Mesendoderm (in vitro differentiated cells): ENCODE data around the gene PI4K2B.

ENCODE experiments used
- DNase-seq: peaks from one replicate; pipeline ENCODE4 v3.0.0; 2013
- H2AK5ac ChIP-seq: 2 replicates; pipeline ENCODE4 v1.6.1; 2013; ENCODE audit warnings: low read length, inconsistent platforms
- H2BK120ac ChIP-seq: 2 replicates; pipeline ENCODE4 v1.6.1; 2013; ENCODE audit warnings: low read depth, mild to moderate bottlenecking, low read length, moderate library complexity, mixed read lengths
- H2BK15ac ChIP-seq: replicated peaks from 2 replicates; pipeline ENCODE4 v1.6.1; 2013; ENCODE audit warnings: low read depth, mild to moderate bottlenecking, moderate library complexity
- H2BK5ac ChIP-seq: 2 replicates; pipeline ENCODE4 v1.6.1; 2013; ENCODE audit warnings: low read length, inconsistent platforms
- H3K18ac ChIP-seq: 2 replicates; pipeline ENCODE4 v1.6.1; 2013; ENCODE audit warnings: mild to moderate bottlenecking, low read length, mixed read lengths
- H3K23ac ChIP-seq: one replicate; pipeline ENCODE4 v1.6.1; 2013; ENCODE audit warnings: low read length
- H3K27ac ChIP-seq: 2 replicates; pipeline ENCODE4 v1.5.1; 2013; ENCODE audit warnings: low read depth, mild to moderate bottlenecking, inconsistent platforms, low read length, moderate library complexity
- H3K27me3 ChIP-seq: 2 replicates; pipeline ENCODE4 v1.6.1; 2013; ENCODE audit warnings: low read length, control low read depth, mild to moderate bottlenecking, inconsistent platforms; ENCODE audit not compliant: insufficient read depth, poor library complexity
- H3K36me3 ChIP-seq: 2 replicates; pipeline ENCODE4 v1.6.1; 2013; ENCODE audit warnings: low read length, inconsistent platforms; ENCODE audit not compliant: control insufficient read depth, insufficient read depth
- H3K4ac ChIP-seq: one replicate; pipeline ENCODE4 v1.6.1; 2013; ENCODE audit warnings: low read depth, mild to moderate bottlenecking, low read length, moderate library complexity
- H3K4me1 ChIP-seq: 2 replicates; pipeline ENCODE4 v1.6.1; 2013; ENCODE audit warnings: low read depth, low read length, inconsistent platforms; ENCODE audit not compliant: control insufficient read depth
- H3K4me2 ChIP-seq: 2 replicates; pipeline ENCODE4 v1.6.1; 2013; ENCODE audit warnings: low read length
- H3K4me3 ChIP-seq: 2 replicates; pipeline ENCODE4 v1.5.1; 2013; ENCODE audit warnings: mild to moderate bottlenecking, low read length
- H3K56ac ChIP-seq: one replicate; pipeline ENCODE4 v1.6.1; 2013; ENCODE audit warnings: low read length
- H3K79me1 ChIP-seq: 2 replicates; pipeline ENCODE4 v1.6.1; 2013; ENCODE audit warnings: low read length, inconsistent platforms
- H3K79me2 ChIP-seq: 2 replicates; pipeline ENCODE4 v1.6.1; 2013; ENCODE audit warnings: mild to moderate bottlenecking, low read length; ENCODE audit not compliant: control insufficient read depth, insufficient read depth
- H3K9ac ChIP-seq: 2 replicates; pipeline ENCODE4 v1.6.1; 2013; ENCODE audit warnings: low read length, inconsistent platforms
- H4K5ac ChIP-seq: one replicate; pipeline ENCODE4 v1.6.1; 2013; ENCODE audit warnings: low read length
- H4K8ac ChIP-seq: one replicate; pipeline ENCODE4 v1.6.1; 2013; ENCODE audit warnings: low read depth, mild to moderate bottlenecking, control low read depth, low read length, moderate library complexity
- WGBS: extraction: QIAGEN DNeasy Blood & Tissue Kit; methylation state at CpG from one replicate; pipeline ENCODE4 v1.1.7; 2013; ENCODE audit warnings: low lambda C conversion rate, missing lambda C conversion rate; ENCODE audit not compliant: insufficient coverage; ENCODE audit errors: extremely low coverage; 5-methylcytosine and 5-hydroxymethylcytosine counted together

PI4K2B gene

DNA sequence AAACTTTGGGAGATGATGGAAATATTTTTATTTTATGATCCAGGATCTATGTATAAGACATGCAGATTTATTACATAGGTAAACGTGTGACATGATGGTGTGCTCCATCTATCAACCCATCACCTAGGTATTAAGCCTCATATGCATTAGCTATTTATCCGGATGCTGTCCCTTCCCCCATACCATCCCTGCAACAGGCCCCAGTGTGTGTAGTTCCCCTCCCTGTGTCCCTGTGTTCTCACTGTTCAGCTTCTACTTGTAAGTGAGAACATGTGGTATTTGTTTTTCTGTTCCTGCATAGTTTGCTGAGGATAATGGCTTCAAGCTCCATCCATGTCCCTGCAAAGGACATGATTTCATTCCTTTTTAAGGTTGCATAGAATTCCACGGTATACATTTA is 50.6 kb downstream of the PI4K2B start:
- no peak overlapping the region for H2BK15ac ChIP-seq

DNA sequence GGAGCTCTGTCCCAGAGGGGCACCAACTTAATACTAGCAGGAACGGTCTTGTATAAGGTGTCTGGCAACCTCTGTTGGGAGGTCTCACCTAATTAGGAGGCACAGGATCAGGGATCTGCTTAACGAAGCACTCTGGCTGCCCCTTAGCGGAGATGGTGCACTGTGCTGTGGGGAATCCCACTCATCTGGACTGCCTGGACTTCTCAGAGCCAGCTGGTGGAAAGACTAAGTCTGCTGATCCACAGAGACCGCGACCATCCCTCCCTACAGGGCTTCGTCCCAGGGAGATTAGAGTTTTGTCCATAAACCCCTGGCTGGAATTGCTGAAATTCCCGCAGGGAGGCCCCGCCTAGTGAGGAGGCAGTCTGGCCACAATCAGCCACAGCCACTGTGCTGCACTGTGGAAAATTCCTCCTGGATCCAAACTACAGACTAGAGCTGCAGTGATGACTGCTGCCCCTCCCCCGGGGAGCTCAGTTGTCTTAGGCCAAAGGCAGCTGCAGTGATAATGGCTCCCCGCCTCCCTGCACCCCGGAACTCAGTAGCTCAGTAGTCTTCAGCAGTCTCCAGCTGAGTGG is 56.7 kb downstream of the PI4K2B start:
- H3K56ac ChIP-seq: no peak overlapping the region
- H2AK5ac ChIP-seq: no peak overlapping the region
- no peaks in the 10 kb centered on the region for H3K36me3 ChIP-seq
- H3K4me2 ChIP-seq: no peak overlapping the region
- H3K27ac ChIP-seq: no peak overlapping the region
- no peak overlapping the region for H2BK120ac ChIP-seq
- H3K4ac ChIP-seq: peak overlapping the region; percentile 11
- no peaks in the 10 kb centered on the region for H3K79me1 ChIP-seq
- no peak overlapping the region for H2BK5ac ChIP-seq
- DNase-seq: peak; percentile 65
- no peak overlapping the region for H3K23ac ChIP-seq
- WGBS: no CpG with 5 or more reads among the region's 11 CpGs
- no peak overlapping the region for H4K5ac ChIP-seq
- H4K8ac ChIP-seq: no peak overlapping the region
- H3K79me2 ChIP-seq: no peaks in the 10 kb centered on the region
- H3K27me3 ChIP-seq: no peaks in the 10 kb centered on the region
- H3K9ac ChIP-seq: no peak overlapping the region
- H2BK15ac ChIP-seq: no peak overlapping the region
- H3K18ac ChIP-seq: no peak overlapping the region
- no peaks in the 10 kb centered on the region for H3K4me1 ChIP-seq
- H3K4me3 ChIP-seq: no peak overlapping the region

More for the DNA sequence above, 50.6 kb downstream of the PI4K2B start:
- DNase-seq: no peak
- no peak overlapping the region for H3K18ac ChIP-seq
- no peak overlapping the region for H3K56ac ChIP-seq
- H4K5ac ChIP-seq: no peak overlapping the region
- H2BK5ac ChIP-seq: no peak overlapping the region
- no peaks in the 10 kb centered on the region for H3K4me1 ChIP-seq
- H3K79me2 ChIP-seq: no peaks in the 10 kb centered on the region
- H2AK5ac ChIP-seq: no peak overlapping the region
- no peak overlapping the region for H3K27ac ChIP-seq
- no peak overlapping the region for H4K8ac ChIP-seq
- no peaks in the 10 kb centered on the region for H3K36me3 ChIP-seq
- no CpG with 5 or more reads among the region's 3 CpGs for WGBS
- H3K9ac ChIP-seq: no peak overlapping the region
- H3K4ac ChIP-seq: no peak overlapping the region
- no peak overlapping the region for H3K23ac ChIP-seq
- no peaks in the 10 kb centered on the region for H3K27me3 ChIP-seq
- no peak overlapping the region for H3K4me2 ChIP-seq
- no peak overlapping the region for H2BK120ac ChIP-seq
- no peaks in the 10 kb centered on the region for H3K79me1 ChIP-seq
- H3K4me3 ChIP-seq: no peak overlapping the region

- H3K4me1 ChIP-seq: no peaks in the 10 kb centered on the region
- H3K27me3 ChIP-seq: no peaks in the 10 kb centered on the region
- H4K8ac ChIP-seq: no peak overlapping the region
- H3K9ac ChIP-seq: no peak overlapping the region
- H4K5ac ChIP-seq: no peak overlapping the region
- no peak overlapping the region for H2BK5ac ChIP-seq
- no peak overlapping the region for H2BK15ac ChIP-seq
- no peaks in the 10 kb centered on the region for H3K79me2 ChIP-seq
- H3K4me2 ChIP-seq: no peak overlapping the region
- H2AK5ac ChIP-seq: no peak overlapping the region
- no peak overlapping the region for H2BK120ac ChIP-seq
- H3K56ac ChIP-seq: no peak overlapping the region
- no peaks in the 10 kb centered on the region for H3K79me1 ChIP-seq
- no peak overlapping the region for H3K4ac ChIP-seq
- no peak overlapping the region for H3K27ac ChIP-seq
- H3K36me3 ChIP-seq: no peaks in the 10 kb centered on the region
- no peak overlapping the region for H3K18ac ChIP-seq
- DNase-seq: no peak
- no peak overlapping the region for H3K4me3 ChIP-seq
- no CpG with 5 or more reads among the region's 12 CpGs for WGBS
- no peak overlapping the region for H3K23ac ChIP-seq
Measured at GRCh38 chr4:25291158-25291733, 57.4 kb downstream of the PI4K2B start.

GRCh38 chr4:25297528-25298242 is 63.9 kb downstream of the PI4K2B start:
- no peak overlapping the region for H2BK120ac ChIP-seq
- no peak for DNase-seq
- no peak overlapping the region for H2BK15ac ChIP-seq
- H3K36me3 ChIP-seq: no peaks in the 10 kb centered on the region
- H3K79me2 ChIP-seq: no peaks in the 10 kb centered on the region
- H3K56ac ChIP-seq: no peak overlapping the region
- H3K27me3 ChIP-seq: no peaks in the 10 kb centered on the region
- H3K4me3 ChIP-seq: no peak overlapping the region
- no peak overlapping the region for H3K18ac ChIP-seq
- H4K5ac ChIP-seq: no peak overlapping the region
- no peak overlapping the region for H3K27ac ChIP-seq
- no peak overlapping the region for H2AK5ac ChIP-seq
- H3K4me2 ChIP-seq: no peak overlapping the region
- H3K4me1 ChIP-seq: no peaks in the 10 kb centered on the region
- no peak overlapping the region for H2BK5ac ChIP-seq
- H3K23ac ChIP-seq: no peak overlapping the region
- H3K9ac ChIP-seq: no peak overlapping the region
- no CpG with 5 or more reads among the region's 5 CpGs for WGBS
- no peak overlapping the region for H3K4ac ChIP-seq
- no peak overlapping the region for H4K8ac ChIP-seq
- H3K79me1 ChIP-seq: no peaks in the 10 kb centered on the region

- H4K5ac ChIP-seq: no peak overlapping the region
- no peak overlapping the region for H2BK5ac ChIP-seq
- H2BK120ac ChIP-seq: no peak overlapping the region
- no peak overlapping the region for H3K27ac ChIP-seq
- no peak overlapping the region for H3K56ac ChIP-seq
- no peaks in the 10 kb centered on the region for H3K27me3 ChIP-seq
- no peak overlapping the region for H3K4me2 ChIP-seq
- H3K4me1 ChIP-seq: no peaks in the 10 kb centered on the region
- DNase-seq: peak; percentile 61
- H2AK5ac ChIP-seq: no peak overlapping the region
- no peak overlapping the region for H3K9ac ChIP-seq
- no peak overlapping the region for H4K8ac ChIP-seq
- no peak overlapping the region for H2BK15ac ChIP-seq
- H3K4me3 ChIP-seq: no peak overlapping the region
- H3K79me2 ChIP-seq: no peaks in the 10 kb centered on the region
- no CpG with 5 or more reads among the region's 10 CpGs for WGBS
- H3K23ac ChIP-seq: no peak overlapping the region
- no peaks in the 10 kb centered on the region for H3K36me3 ChIP-seq
- no peak overlapping the region for H3K4ac ChIP-seq
- H3K79me1 ChIP-seq: no peaks in the 10 kb centered on the region
- no peak overlapping the region for H3K18ac ChIP-seq
Measured at GRCh38 chr4:25299476-25300203, 65.8 kb downstream of the PI4K2B start.
